NCI-H1105 (cell line): ENCODE data around the gene CCDC120.

Experiments used
- DNase-seq: peaks from one replicate; lab custom pipeline; 2025; lab: John Stamatoyannopoulos, UW

Gene CCDC120

DNA sequence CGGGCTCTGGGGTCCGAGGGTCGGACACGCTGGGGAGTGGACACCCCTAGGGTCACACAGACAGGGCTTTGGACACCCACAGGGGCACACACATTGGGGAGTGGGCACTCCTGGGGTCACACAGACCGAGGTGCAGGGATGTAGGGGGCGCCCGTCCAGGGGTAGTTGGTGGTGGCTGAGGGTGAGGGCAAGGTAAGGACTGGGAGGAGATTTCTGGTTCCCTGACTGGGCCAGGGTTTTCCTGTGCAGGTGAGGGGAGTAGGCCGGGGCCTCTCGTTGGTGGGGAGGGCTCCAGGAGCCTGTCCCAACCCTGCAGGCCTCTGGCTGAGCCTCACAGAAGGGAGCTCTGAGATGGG is 42.8 kb downstream of the CCDC120 start:
- DNase-seq = no peak

DNA sequence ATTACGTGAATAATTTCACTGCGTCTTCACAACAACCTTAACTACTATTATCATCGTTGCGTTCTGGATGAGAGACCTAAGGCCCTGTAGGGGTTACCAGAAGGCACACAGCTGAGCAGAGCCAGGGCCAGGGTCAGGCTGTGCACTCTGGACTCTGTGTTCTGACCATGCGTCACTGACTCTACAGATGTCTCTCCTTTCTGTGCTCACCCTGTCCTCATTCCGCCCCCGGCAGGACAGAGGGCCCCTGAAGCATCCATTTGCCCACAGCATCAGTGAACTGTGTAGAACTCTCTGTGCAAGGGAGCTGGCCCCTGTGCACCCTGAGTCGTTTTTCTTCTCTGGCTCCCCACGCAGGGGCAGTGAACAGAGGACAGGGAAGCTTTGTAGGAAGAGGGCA is 43.4 kb downstream of the CCDC120 start:
- no peak for DNase-seq

DNA sequence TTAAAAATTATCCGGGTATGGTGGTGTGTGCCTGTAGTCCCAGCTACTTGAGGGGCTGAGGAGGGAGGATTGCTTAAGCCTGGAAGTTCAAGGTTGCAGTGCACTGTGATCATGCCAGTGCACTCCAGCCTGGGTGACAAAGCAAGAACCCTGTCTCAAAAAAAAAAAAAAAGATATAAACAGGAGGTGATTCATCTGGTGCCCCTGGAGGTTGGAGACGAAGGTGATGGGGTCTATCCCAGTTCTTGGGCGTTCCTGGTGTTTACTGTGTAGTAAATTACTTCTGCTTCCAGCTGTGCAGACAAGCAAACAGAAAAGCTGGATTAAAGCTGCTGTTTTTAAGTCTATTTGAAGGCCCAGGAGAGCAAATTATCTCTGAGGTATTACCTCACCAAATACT is 44.8 kb downstream of the CCDC120 start:
- no peak for DNase-seq

DNA sequence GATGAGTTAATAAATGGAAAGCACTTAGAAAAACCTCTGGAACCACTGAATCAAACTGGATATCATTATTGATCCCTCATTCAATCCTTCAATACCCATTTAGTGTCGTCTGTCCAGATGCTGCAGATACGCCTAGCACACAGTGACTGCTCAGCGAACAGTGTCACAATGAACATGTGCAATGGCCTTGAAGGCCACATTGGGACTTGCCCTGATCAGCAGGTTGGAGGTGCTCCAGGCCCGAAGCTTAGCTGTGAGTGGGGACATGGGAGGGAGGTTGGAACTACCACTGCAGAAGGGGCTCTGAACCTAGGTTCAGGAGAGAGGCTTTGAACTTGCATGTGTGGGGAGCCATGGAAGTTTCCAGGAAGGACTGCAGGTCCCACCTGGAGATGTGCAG is 47.5 kb downstream of the CCDC120 start:
- no peak for DNase-seq

DNA sequence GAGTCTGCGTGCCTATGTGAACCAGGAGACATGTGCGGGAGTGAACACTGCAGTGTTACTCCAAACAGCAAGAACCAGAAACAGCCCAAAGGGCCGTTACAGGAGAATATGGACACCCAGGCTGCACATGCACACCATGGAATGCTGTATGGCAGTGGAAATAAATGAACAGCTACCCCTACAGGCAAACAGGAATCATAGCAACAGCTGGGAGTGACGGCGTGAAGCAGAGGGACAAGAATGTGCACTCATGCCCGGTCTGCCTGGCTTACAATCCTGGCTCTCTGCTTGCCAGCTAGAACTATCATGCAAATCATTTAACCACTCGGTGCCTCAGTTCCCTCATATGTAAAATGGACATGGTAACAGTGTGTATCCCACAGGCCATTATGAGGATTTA is 48.1 kb downstream of the CCDC120 start:
- no peak for DNase-seq

DNA sequence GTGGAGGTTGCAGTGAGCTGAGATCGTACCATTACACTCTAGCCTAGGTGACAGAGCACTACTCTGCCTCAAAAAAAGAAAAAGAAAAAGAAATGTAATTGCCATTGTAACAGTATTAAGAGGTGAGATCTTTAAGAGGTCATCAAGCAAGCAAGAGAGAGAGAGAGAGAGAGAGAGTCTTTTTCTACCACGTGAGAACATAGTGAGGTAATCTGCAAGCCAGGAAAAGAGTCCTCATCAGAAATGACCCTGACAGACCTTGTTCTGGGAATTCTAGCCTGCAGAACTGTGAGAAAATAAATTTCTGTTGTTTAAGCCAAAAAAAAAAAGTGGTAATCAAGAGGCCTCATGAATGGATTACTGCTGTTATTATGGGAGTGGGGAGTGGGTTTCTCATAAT is 49.8 kb downstream of the CCDC120 start:
- no peak for DNase-seq

DNA sequence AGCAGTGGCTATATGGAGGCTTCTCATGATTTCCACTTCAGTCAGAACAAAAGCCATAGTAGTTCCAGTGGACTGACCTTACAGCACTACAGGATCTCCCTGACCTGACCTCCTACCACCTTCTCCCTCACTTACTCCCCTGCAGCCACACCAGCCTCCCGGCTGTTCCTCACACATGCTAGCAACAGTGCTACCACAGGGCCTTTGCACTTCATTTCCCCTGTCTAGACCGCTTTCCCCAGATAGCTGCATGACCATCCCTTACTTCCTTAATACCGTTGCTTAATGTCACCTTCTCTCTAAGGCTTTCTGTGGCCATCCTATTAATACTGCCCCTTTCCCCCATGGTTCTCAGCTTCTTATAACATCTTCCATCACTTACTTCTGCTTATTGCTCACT is 51.6 kb downstream of the CCDC120 start:
- DNase-seq = no peak

DNA sequence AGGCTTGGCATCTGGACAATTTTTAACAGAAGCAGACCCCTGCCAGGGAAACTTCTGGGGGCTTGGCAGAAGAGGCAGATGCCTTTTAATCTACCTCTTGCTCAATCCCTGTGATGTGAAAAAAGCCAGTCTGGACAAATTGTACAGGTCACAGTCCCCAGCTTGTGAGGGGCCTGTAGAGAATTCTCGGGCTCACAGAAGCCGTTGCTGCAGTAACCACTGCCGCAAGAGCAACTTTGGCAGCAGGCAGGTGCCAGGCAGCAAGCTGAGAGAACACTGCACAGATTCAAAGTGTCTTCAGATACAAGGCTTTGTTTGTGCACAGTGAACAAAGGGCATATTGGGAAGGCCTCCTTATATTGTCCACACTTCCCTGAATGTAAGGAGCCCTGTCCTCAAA is 53.0 kb downstream of the CCDC120 start:
- DNase-seq = no peak

DNA sequence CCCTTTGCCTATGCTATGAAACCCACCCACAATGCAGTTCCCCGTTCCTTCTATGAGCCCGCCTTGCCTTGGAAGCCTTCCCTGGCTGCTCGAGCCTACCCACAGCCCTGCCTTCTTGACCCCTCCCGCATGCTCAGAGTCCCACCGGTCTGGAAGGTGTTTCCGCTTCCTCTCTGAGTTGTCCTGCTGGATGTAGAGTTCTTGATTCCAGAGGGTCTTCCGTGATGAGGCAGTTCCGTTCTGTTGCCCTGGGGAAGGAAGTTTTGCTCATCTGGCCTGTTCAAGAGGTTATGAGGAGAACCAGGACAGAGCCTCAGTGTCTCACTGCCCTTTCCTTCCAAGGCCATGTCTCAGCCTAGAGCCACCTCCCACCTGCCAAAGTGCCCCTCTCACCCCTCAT is 57.3 kb downstream of the CCDC120 start:
- no peak for DNase-seq

DNA sequence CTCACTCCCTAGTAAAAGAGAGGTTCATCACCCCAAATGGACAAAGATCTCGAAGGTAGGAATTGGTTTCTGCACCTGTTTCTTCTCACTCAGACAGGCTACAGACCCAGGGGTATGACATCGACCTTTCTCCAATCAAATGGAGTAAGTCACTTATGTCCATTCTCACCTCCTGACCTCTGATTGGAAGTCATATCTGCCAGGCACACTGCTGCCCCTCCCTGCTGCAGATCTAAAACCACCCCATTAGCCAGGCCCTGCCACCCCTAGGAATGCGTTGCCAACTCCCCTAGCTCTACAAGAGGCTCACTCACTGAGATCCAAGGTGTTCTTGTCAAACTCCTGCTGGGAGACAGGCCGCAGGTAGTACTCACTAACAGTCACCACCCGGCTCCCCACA is 57.9 kb downstream of the CCDC120 start:
- no peak for DNase-seq

DNA sequence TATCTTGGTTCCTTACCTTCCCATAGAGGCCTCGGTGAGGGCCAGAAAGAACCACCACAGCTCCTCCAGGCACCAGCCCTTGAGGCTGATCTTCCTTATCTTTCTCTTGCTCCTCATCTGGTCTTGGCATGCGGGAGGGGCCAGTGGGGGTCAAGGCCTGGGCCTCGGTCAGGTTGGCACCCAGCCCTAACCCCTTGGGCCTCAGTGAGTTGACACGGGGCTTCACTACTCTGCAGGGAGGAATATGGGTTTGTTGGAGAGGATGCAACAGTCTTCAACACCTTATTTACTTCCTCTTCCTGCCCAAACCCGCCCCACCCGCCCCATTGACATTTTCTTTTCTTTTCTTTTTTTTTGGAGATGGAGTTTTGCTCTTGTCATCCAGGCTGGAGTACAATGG is 58.8 kb downstream of the CCDC120 start:
- DNase-seq = no peak
